Measurements from ENCODE around the gene PCSK5.

Gene PCSK5

GRCh38 chr9:76396597-76396996, 506.1 kb downstream of the PCSK5 start:
- no peak for DNase-seq (ENCODE audit: low spot score)

GRCh38 chr9:76399856-76400255, 509.4 kb downstream of the PCSK5 start:
- DNase-seq (ENCODE audit: low spot score), result no peak

GRCh38 chr9:76400534-76401096, 510.1 kb downstream of the PCSK5 start:
- DNase-seq (ENCODE audit: low spot score), result no peak

GRCh38 chr9:76401176-76401575, 510.7 kb downstream of the PCSK5 start:
- no peak for DNase-seq (ENCODE audit: low spot score)

GRCh38 chr9:76401580-76402354, 511.3 kb downstream of the PCSK5 start:
- peak; percentile 48 for DNase-seq (ENCODE audit: low spot score)

GRCh38 chr9:76403352-76403751, 512.9 kb downstream of the PCSK5 start:
- DNase-seq (ENCODE audit: low spot score), result peak; percentile 90

- no peak for DNase-seq (ENCODE audit: low spot score)
These were observed 513.9 kb downstream of the PCSK5 start for GRCh38 chr9:76404401-76404800.

- DNase-seq (ENCODE audit: low spot score), result no peak
These were observed 514.9 kb downstream of the PCSK5 start for GRCh38 chr9:76405340-76405739.

GRCh38 chr9:76405868-76406267, 515.4 kb downstream of the PCSK5 start:
- DNase-seq (ENCODE audit: low spot score), result no peak

All from RKO (cell line).